K562 (cell line): Measurements from ENCODE around the gene DNAAF2. TPM values are rescaled to one million over a fixed set of nuclear protein-coding genes. Genes with fewer than 3 reads are reported as not detected.

ENCODE experiments used
- ARNT ChIP-seq, 2 experiments: fragments of 450-650 bp; IDR thresholded peaks; 2 replicates each; pipeline ENCODE4 v1.6.1; 2016; ENCODE audit warnings: mild to moderate bottlenecking in 1 of 2
- CTBP1 ChIP-seq: fragments of 450-650 bp; IDR thresholded peaks from 2 replicates; pipeline ENCODE4 v1.6.1; 2016; ENCODE audit warnings: borderline replicate concordance
- EP400 ChIP-seq: fragments of 450-650 bp; IDR thresholded peaks from 2 replicates; pipeline ENCODE4 v1.6.1; 2017; ENCODE audit warnings: antibody characterized with exemption, mild to moderate bottlenecking, moderate library complexity
- ESRRB ChIP-seq: fragments of 250-450 bp; sonication (Bioruptor Pico); IDR thresholded peaks from 2 replicates; pipeline ENCODE4 v1.5.0; 2020; ENCODE audit warnings: mild to moderate bottlenecking, moderate library complexity, borderline replicate concordance
- GATAD2B ChIP-seq: fragments of 450-650 bp; IDR thresholded peaks from 2 replicates; pipeline ENCODE4 v1.6.1; 2017; ENCODE audit warnings: mild to moderate bottlenecking, borderline replicate concordance
- JUND ChIP-seq, 2 experiments: IDR thresholded peaks; 2 replicates in 1 of 2; 3 replicates in 1 of 2; pipeline ENCODE4 v1.6.1; 2011; ENCODE audit warnings: borderline replicate concordance in 2 of 2, low read depth in 2 of 2, low read length in 2 of 2, improper control_type of control experiment in 1 of 2, missing biosample characterization in 1 of 2, missing genetic modification characterization in 1 of 2, missing genetic modification reagents in 1 of 2
- MBD2 ChIP-seq: sonication (generic); IDR thresholded peaks from 2 replicates; pipeline ENCODE4 v1.6.1; 2016; ENCODE audit warnings: low read depth, borderline replicate concordance
- MCM5 ChIP-seq: fragments of 450-650 bp; IDR thresholded peaks from 2 replicates; pipeline ENCODE4 v1.6.1; 2016; ENCODE audit warnings: low read depth
- NFRKB ChIP-seq: fragments of 450-650 bp; IDR thresholded peaks from 2 replicates; pipeline ENCODE4 v1.6.1; 2016; ENCODE audit warnings: low read depth
- NFYB ChIP-seq: IDR thresholded peaks from 2 replicates; pipeline ENCODE4 v1.6.1; 2011; ENCODE audit warnings: mild to moderate bottlenecking, moderate library complexity; ENCODE audit not compliant: insufficient read length; ENCODE audit errors: extremely low read depth
- NR2C2 ChIP-seq, 2 experiments: fragments of 200-800 bp in 1 of 2; sonication (Bioruptor generic) in 1 of 2; sonication (generic) in 1 of 2; formaldehyde crosslinking in 1 of 2; IDR thresholded peaks; 2 replicates each; pipeline versions ENCODE4 v1.6.1 to v1.8.0; 2016 to 2022; ENCODE audit warnings: mild to moderate bottlenecking in 1 of 2, missing compliant biosample characterization in 1 of 2, missing genetic modification characterization in 1 of 2, missing genetic modification reagents in 1 of 2
- RAD21 ChIP-seq, 2 experiments: fragments of 250-450 bp in 1 of 2; fragments of 450-650 bp in 1 of 2; sonication (Bioruptor Pico) in 1 of 2; formaldehyde crosslinking in 1 of 2; IDR thresholded peaks in 1 of 2; conservative IDR thresholded peaks in 1 of 2; 2 replicates each; pipeline versions ENCODE4 v1.4.0 to v1.8.0; 2020 to 2022; ENCODE audit warnings: mild to moderate bottlenecking in 2 of 2, moderate library complexity in 1 of 2
- SMARCE1 ChIP-seq: fragments of 450-650 bp; IDR thresholded peaks from 2 replicates; pipeline ENCODE4 v1.7.1; 2016; ENCODE audit warnings: mild to moderate bottlenecking
- SRSF1 ChIP-seq: fragments of 200-400 bp; formaldehyde crosslinking; IDR thresholded peaks from 2 replicates; pipeline ENCODE4 v1.6.1; 2017; ENCODE audit warnings: mild to moderate bottlenecking, low read depth, low read length, moderate library complexity
- TRIM24 ChIP-seq, 2 experiments: fragments of 450-650 bp; IDR thresholded peaks; 2 replicates each; pipeline ENCODE4 v1.6.1; 2016
- ZBTB1 ChIP-seq: sonication (generic); formaldehyde crosslinking; IDR thresholded peaks from 2 replicates; pipeline ENCODE4 v1.8.1; 2023; ENCODE audit warnings: missing genetic modification reagents, low read depth, mild to moderate bottlenecking, borderline replicate concordance
- ZNF217 ChIP-seq: sonication (generic); formaldehyde crosslinking; IDR thresholded peaks from 2 replicates; pipeline ENCODE4 v1.8.0; 2022; ENCODE audit warnings: mild to moderate bottlenecking, missing genetic modification reagents
- ZNF592 ChIP-seq: fragments of 450-650 bp; IDR thresholded peaks from 2 replicates; pipeline ENCODE4 v1.6.1; 2017; ENCODE audit warnings: antibody characterized with exemption, mild to moderate bottlenecking
- ZNF644 ChIP-seq: fragments of 200-800 bp; sonication (Bioruptor generic); IDR thresholded peaks from 2 replicates; pipeline ENCODE4 v1.6.1; 2016; ENCODE audit warnings: low read depth, missing genetic modification characterization, missing compliant biosample characterization
- ZNF707 ChIP-seq: fragments of 250-450 bp; sonication (Bioruptor Pico); conservative IDR thresholded peaks from 2 replicates; pipeline ENCODE4 v1.8.0; 2022; ENCODE audit warnings: inconsistent platforms, mild to moderate bottlenecking, moderate library complexity
- ZNF75A ChIP-seq: fragments of 450-650 bp; formaldehyde crosslinking; IDR thresholded peaks from 2 replicates; pipeline ENCODE4 v1.4.0; 2020; ENCODE audit warnings: mild to moderate bottlenecking
- ZZZ3 ChIP-seq: fragments of 450-650 bp; IDR thresholded peaks from 2 replicates; pipeline ENCODE4 v1.6.1; 2016; ENCODE audit warnings: antibody characterized with exemption, mild to moderate bottlenecking, moderate library complexity
- polyA plus RNA-seq, 8 experiments: library from polyadenylated mRNA; depleted of rRNA in 4 of 8; stranded (reverse) in 5 of 8; unstranded in 3 of 8; fragments of >200 nt; fragmentation: Nextera tagmentation in 2 of 8; fragmentation: Illumina TruSeq in 1 of 8; extraction: Ambion mirVana in 2 of 8; extraction: Trizol in 1 of 8; gene quantifications; 2 replicates each; pipeline versions ENCODE4 v1.2.1 to v1.2.3, GENCODE V29; 2011 to 2014; ENCODE audit warnings: inconsistent platforms in 1 of 8, missing spikeins in 1 of 8
- total RNA-seq, 7 experiments: library from RNA; depleted of rRNA in 6 of 7; stranded (reverse); fragments of >200 nt in 6 of 7; fragmentation: Illumina TruSeq in 2 of 7; extraction: Trizol in 2 of 7; gene quantifications; 2 replicates each; pipeline versions ENCODE4 v1.2.1 to v1.2.3, GENCODE V29; 2011 to 2021; ENCODE audit warnings: low replicate concordance in 1 of 7
- TF ChIP-seq, protein P1 (sequence below): fragments of 200-800 bp; sonication (Bioruptor generic); IDR thresholded peaks from 2 replicates; pipeline ENCODE4 v1.6.1; 2017; ENCODE audit warnings: missing genetic modification characterization, missing compliant biosample characterization

The DNAAF2 gene
- total and polyA plus RNA-seq, 9 of the 15 experiments (the other 6 are each of a cell fraction or from before 2014, with no cell fraction given): 2.4 to 14.6 (median 11.1) TPM

- TF ChIP-seq ZNF592 (no peak), SRSF1 (no peak), CTBP1 (peak; percentile 43; the same call in 1 of the 2 replicates), ZZZ3 (no peak), ZNF644 (peak; percentile 42; the same call in 1 of the 2 replicates), ARNT (IDR thresholded peaks at IDR 0.05) (0 out of 4 replicates have a peak, but pooled peaks of 1 of the 2 experiments have one; percentile 37), JUND (IDR thresholded peaks at IDR 0.05; ENCODE audit: borderline replicate concordance, low read depth, low read length) (peak; percentile 16; the same call in 1 of the 2 replicates), JUND (tag; IDR thresholded peaks at IDR 0.05; ENCODE audit: borderline replicate concordance, low read depth, low read length) (no peak; the same call in 2 of the 3 replicates), EP400 (peak; percentile 55; the same call in 1 of the 2 replicates), ZNF707 (CRISPR knock-in tag) (no peak), MCM5 (no peak), RAD21 (CRISPR knock-in tag; conservative IDR thresholded peaks at IDR 0.05 in 1 of 2, IDR thresholded peaks at IDR 0.05 in 1 of 2) (no peak), NR2C2 (CRISPR knock-in tag; IDR thresholded peaks at IDR 0.05) (no peak), NR2C2 (tag; IDR thresholded peaks at IDR 0.05) (no peak), NFYB (peak; percentile 16), MBD2 (no peak), NFRKB (no peak), ZBTB1 (no peak), GATAD2B (no peak; the same call in 1 of the 2 replicates), SMARCE1 (peak; percentile 37; the same call in 1 of the 2 replicates), TRIM24 (IDR thresholded peaks at IDR 0.05) (0 out of 4 replicates have a peak, but pooled peaks of 1 of the 2 experiments have one; percentile 30), ZNF75A (no peak), ESRRB (no peak), ZNF217 (CRISPR knock-in tag) (no peak)
- TF ChIP-seq, protein P1, sequence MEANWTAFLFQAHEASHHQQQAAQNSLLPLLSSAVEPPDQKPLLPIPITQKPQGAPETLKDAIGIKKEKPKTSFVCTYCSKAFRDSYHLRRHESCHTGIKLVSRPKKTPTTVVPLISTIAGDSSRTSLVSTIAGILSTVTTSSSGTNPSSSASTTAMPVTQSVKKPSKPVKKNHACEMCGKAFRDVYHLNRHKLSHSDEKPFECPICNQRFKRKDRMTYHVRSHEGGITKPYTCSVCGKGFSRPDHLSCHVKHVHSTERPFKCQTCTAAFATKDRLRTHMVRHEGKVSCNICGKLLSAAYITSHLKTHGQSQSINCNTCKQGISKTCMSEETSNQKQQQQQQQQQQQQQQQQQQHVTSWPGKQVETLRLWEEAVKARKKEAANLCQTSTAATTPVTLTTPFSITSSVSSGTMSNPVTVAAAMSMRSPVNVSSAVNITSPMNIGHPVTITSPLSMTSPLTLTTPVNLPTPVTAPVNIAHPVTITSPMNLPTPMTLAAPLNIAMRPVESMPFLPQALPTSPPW (CRISPR knock-in tag): no peak
These were observed 40.5 kb downstream of the DNAAF2 start (continued) for GRCh38 chr14:49594347-49595091.
